NB4 (cell line): ENCODE measurements around the gene SGCA.

ENCODE experiments used
- DNase-seq: peaks from one replicate; pipeline ENCODE4 v3.0.0; 2010; ENCODE audit warnings: low read depth
- H3K4me3 ChIP-seq: one replicate; pipeline ENCODE4 v1.5.1; 2011; ENCODE audit warnings: mild to moderate bottlenecking, low read depth, low read length, moderate library complexity
- MYC ChIP-seq: IDR thresholded peaks from 2 replicates; pipeline ENCODE4 v1.6.1; 2011; ENCODE audit warnings: low read depth, low read length
- POLR2A ChIP-seq: IDR thresholded peaks from 2 replicates; pipeline ENCODE4 v1.6.1; 2011; ENCODE audit warnings: mild to moderate bottlenecking; ENCODE audit not compliant: insufficient read length; ENCODE audit errors: extremely low read depth
- TF ChIP-seq, protein P1 (sequence below): IDR thresholded peaks from one replicate; pipeline ENCODE4 v1.5.1; 2012; ENCODE audit warnings: low read depth, low read length
- TF ChIP-seq, protein P2 (sequence below): IDR thresholded peaks from 2 replicates; pipeline ENCODE4 v1.6.1; 2011; ENCODE audit warnings: low read depth, low read length

SGCA gene

DNA sequence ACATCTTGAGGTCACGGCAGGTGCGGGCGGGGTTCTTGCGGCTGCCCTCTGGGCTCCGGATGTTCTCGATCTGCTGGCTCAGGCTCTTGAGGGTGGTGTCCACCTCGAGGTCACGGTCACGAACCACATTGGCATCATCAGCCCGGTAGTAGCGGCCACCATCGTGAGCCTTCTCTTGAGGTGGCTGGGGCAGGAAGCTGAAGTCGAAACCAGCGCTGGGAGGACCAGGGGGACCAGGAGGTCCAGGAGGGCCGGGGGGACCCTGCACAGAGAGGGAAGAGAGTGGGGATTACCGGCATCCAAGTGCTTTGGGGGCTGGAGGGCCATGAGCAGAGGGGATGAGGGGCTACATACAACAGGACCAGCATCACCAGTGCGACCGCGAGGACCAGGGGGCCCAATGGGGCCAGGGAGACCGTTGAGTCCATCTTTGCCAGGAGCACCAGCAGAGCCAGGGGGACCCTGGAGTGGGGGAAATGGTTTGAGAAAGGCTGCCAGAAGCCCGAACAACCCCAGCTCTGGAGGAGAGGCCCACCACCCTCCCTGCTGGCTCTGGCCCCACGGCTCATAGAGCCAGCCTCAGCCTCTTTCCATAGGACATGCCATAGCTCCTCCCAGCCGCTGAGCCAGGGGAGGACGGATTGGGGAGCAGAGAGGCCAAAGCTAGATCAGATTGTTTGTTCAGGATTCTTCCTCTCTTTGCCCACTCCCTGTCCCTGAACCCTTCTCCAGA lies 21.0 kb downstream of the SGCA start:
- no peak overlapping the region for H3K4me3 ChIP-seq
- no peak for TF ChIP-seq MYC
- TF ChIP-seq, protein P1, sequence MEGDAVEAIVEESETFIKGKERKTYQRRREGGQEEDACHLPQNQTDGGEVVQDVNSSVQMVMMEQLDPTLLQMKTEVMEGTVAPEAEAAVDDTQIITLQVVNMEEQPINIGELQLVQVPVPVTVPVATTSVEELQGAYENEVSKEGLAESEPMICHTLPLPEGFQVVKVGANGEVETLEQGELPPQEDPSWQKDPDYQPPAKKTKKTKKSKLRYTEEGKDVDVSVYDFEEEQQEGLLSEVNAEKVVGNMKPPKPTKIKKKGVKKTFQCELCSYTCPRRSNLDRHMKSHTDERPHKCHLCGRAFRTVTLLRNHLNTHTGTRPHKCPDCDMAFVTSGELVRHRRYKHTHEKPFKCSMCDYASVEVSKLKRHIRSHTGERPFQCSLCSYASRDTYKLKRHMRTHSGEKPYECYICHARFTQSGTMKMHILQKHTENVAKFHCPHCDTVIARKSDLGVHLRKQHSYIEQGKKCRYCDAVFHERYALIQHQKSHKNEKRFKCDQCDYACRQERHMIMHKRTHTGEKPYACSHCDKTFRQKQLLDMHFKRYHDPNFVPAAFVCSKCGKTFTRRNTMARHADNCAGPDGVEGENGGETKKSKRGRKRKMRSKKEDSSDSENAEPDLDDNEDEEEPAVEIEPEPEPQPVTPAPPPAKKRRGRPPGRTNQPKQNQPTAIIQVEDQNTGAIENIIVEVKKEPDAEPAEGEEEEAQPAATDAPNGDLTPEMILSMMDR = no peak
- TF ChIP-seq POLR2A = no peak
- TF ChIP-seq, protein P2, sequence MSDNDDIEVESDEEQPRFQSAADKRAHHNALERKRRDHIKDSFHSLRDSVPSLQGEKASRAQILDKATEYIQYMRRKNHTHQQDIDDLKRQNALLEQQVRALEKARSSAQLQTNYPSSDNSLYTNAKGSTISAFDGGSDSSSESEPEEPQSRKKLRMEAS = no peak
- DNase-seq = no peak

DNA sequence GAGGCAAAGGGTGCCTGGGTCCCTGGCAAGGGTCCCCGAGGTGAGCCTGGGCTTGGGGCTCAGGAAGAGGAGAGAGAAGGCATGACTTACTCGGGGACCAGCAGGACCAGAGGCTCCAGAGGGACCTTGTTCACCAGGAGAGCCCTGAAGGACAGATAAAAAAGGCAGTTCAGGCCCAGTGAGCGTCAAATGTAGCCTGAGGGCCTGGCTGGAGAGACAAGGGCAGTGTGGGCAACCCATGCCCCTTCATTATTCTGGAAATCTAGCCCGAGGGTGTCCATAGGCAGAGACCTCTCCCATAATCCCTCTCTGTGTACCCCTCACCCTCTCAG lies 21.6 kb downstream of the SGCA start:
- TF ChIP-seq, protein P1 = no peak
- TF ChIP-seq POLR2A = no peak
- TF ChIP-seq, protein P2 = no peak
- TF ChIP-seq MYC = no peak
- no peak for DNase-seq
- H3K4me3 ChIP-seq = no peak overlapping the region

DNA sequence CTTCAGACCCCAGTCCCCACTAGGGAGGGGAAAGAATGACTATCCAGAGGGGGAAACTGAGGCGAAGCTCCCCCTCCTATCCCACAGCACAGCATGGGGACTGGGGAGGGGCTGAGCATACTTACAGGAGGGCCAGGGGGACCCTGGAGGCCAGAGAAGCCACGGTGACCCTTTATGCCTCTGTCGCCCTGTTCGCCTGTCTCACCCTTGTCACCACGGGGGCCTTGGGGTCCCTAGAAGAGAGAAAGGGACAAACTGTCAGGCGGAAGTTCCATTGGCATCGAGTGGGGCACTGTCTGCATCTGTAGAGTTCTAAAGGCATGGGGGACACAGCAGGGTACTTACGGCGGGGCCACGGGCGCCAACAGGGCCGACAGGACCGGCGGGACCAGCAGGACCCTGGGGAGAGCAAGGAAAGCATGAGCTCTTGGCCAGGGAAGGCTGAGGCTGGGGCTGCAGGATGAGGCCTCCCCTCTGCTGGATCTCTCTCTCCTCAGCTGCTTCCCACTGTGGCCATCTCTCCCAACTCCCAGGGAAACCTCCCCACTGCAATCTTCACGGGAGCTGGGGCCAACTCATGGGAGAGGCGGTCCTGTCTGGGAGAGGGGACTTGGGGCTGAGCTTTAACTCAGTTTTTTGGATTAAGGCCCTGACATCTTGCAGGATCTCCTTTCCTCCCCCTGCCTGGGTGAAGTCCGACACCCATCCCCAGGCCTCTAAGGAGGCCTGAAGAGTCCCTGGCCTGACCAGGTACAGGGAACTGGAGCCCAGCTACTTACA lies 22.1 kb downstream of the SGCA start:
- DNase-seq = no peak
- no peak overlapping the region for H3K4me3 ChIP-seq
- no peak for TF ChIP-seq MYC

DNA sequence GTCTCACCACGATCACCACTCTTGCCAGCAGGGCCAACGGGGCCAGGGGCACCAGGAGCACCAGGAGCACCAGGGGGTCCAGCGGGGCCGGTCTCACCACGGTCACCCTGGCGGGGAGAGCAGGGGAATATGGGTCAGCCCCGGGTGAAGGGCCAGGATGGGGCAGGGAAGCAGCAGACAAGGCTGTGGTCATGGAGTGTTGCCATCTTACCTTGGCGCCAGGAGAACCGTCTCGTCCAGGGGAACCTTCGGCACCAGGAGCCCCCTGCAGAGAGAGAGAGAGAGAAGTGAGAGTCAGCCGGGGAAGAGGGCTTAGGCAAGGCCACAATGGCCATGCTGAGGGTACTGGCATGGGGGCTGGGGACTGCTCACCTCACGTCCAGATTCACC lies 22.7 kb downstream of the SGCA start:
- DNase-seq = no peak
- TF ChIP-seq, protein P1 = no peak
- no peak for TF ChIP-seq POLR2A
- no peak overlapping the region for H3K4me3 ChIP-seq

DNA sequence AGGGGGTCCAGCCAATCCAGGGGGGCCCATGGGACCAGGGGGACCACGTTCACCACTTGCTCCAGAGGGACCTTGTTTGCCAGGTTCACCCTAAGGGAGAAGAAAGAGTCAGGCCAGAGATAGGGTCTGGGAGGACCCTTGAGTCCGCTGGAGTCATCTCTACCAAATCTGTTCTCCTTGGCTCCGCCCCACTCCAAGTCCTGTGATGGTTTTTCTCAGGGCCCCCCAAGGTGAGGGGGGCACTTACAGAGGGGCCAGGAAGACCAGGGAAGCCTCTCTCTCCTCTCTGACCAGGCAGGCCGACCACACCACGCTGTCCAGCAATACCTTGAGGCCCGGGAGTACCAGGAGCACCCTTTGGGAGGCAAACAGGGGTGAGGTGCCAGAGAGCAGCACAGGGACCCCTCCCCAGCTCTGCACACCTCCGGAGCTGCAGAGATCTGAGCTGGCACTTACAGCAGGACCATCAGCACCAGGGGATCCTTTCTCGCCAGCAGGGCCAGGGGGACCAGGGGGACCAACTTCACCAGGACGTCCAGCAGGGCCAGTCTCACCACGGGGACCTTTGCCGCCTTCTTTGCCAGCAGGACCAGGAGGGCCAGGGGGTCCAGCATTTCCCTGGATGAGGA lies 23.2 kb downstream of the SGCA start:
- no peak for DNase-seq
- TF ChIP-seq, protein P1 = no peak
- TF ChIP-seq MYC = no peak
- TF ChIP-seq POLR2A = no peak
- TF ChIP-seq, protein P2 = no peak
- no peak overlapping the region for H3K4me3 ChIP-seq

DNA sequence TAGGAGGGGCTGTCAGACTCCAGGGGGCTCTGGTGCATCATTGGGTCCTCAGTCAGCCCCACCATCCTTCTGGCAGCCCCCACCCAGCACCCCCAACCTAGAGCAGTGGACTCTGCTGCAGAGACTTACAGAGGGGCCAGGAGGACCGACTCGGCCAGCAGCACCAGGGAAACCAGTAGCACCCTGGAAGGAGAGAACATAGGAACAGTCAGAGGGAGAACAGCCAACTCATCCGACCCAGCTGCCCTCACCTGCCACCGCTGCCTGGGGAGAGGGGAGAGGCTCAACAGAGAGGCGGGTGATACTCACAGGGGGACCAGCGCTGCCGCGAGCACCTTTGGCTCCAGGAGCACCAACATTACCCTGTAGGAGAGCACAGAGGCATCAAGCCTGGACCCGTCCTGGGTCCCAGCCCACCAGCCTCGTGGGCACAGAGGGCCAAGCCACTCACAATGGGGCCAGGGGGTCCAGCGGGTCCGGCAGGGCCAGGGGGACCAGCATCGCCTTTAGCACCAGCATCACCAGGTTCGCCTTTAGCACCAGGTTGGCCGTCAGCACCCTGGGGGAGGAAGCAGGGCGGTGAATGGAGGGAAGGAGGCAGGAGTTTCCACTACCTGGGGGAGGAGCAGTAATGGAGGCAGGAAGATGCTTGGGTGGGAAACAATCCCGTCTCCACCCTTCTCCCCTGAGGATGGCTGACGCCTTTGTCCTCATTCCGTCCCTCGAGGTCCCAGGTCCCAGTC lies 23.9 kb downstream of the SGCA start:
- no peak for TF ChIP-seq POLR2A
- TF ChIP-seq, protein P1 = no peak
- no peak for TF ChIP-seq MYC
- TF ChIP-seq, protein P2 = no peak
- no peak for DNase-seq
- H3K4me3 ChIP-seq = no peak overlapping the region
